ENCODE measurements around the gene PMEPA1.

Gene PMEPA1

DNA sequence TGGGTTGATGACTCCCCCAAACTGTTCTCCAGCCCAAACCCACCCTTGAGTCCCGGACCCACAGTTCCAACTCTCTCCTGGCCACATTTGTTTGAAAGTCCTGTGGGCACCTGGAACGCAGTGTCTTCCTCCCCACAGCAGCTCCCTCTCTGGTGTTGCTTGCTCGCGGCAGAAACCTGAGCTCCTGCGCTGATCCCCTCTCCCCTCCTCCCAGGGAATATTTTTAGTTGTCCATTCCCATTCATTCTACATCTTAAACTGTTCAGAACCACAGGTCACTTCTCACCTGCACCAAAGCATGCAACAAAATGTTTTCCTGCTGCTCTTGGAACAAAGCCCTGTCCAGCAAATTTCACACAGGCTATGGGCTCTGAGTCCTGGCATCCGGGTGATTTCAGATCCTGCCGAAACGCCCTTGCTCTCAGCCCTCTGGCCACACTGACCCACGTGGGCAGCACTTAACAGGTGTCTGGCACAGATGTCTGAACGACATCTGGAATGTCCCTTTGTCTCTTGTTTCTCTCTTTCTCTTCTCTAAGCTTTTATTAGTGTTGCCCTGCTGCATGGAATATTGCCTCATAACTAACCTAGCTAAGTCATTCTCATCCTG is 27.0 kb upstream of the PMEPA1 start:
- no peak for DNase-seq

DNA sequence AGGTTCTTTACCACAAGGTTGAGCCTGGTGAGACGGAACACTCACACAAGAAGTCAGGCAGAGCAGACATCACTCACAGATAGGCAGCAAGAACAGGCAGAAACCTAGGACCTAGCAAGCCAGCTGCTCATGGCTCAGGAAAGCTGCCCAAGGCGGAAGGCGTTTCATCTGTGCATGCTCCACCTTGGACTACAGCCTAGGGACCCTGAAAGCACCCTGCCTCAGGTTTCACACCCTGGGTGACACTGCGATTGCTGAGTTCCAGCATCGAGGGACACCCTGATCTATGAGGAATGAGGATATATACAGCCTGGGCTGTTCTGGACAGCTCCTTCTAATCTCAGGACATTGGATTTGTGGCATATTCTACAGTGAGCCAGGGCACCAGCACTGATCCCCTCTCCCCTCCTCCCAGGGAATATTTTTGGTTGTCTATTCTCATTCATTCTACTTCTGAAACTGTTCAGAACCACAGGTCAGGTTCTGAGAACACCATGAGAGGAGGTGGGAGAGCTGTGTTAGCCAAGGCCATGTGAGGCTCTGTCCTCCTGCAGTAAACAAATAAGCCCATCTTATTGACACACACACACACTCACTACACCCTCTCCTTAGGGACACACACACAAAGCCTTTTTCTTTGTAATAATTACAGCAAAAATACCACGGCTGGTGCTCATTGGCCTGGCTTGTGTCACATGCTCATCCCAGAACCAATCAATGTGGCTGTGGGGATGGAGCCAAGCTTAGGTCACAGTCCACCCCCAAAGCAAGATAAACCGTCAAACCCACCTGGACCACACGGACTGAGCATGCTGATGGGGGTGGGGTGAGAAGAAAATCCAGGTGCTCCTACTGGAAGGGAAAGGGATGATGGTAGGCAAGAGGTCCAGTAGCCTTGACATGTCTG is 26.3 kb upstream of the PMEPA1 start:
- DNase-seq: no peak

DNA sequence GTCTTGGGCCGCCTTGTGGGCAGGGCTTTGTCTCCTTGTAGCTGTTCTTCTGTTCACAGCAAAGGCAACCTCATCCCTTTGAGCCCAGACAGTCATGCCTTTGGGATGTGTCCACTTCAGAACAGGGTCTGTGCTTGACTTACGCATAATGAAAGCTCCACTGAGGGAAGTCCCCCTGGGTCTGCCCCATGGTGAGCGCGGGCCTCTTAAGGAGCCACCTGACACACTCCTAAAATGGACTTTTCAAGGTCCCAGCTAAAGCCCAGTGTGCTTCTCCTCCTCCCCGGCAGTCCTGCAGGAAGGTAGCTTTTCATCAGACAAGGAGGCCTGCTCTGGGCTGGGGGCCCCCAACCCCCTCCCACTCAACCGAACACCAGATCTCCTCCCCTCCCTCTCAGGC is 24.9 kb upstream of the PMEPA1 start:
- DNase-seq: no peak

DNA sequence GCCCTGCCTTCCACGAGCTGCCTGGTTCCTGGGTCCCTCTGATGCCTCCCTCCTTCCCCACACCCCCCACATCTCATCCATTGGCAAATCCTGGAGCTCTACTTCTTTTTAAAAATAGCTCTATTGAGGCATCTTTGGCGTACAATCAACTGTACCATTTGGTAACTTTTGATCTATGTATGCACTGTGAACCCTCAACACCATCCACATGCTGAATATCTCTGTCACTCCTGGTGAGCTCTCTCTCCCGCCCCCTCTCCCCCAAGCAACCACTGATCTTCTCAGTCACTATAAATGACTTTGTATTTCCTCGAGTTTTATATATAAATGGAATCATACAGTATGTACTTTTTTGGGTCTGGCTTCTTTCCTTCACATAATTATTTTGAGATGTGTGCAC is 22.4 kb upstream of the PMEPA1 start:
- no peak for DNase-seq

DNA sequence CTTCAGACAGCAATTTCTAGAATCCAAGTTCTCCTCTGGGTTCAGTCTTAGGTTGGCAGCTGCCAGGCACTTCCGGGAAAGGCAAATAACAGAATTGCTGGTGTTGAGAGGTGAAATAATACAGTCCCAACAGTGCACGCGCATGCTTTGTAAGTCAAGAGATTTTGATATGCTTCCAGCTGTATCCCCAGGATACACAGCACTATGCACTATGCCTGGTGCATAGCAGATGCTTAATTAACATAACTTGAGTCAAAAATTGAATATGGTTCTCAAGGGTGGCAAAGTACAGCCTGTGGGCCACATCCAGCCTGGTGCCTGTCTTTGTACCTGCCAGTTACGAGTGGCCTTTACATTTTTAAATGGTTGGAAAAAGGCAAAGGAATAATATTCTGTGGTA is 18.9 kb upstream of the PMEPA1 start:
- no peak for DNase-seq

DNA sequence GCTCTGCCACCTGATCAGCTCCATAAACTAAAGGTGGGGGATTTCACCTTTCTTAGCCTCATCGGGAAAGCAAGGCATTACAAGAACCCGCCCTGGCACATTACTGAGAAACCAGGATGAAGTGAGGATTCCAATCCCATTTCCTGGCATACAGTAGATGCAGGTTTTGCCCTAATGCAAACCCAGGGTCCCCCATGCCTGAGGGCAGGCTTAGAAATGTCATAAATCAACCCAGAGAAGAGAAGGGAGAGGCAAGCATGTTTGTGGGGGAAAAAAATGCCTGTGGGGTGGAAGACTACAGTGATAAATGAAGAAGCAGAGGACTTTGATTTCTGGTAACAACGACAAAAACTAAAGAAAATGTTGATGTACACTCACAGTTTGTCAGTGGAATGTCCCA is 18.0 kb upstream of the PMEPA1 start:
- DNase-seq: no peak

DNA sequence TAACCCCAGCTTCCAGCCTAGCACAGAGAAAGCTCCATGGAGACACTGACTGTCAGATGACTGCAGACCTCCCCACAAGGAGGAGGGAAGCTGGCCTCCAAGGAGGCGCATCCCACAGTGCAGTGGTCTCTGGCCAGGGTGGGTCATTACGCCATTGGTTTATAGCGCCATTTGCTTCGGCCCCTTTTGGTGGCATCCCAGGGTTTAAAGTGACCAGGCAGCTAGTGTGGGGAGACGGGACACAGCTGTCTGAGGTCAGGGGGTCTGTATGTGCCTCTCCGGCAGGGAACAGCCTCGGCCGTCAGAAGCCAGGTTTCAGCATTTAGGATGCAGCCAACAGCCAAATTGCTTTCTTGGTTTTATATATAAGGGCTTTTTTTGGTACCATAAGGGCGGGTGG is 15.8 kb upstream of the PMEPA1 start:
- no peak for DNase-seq

DNA sequence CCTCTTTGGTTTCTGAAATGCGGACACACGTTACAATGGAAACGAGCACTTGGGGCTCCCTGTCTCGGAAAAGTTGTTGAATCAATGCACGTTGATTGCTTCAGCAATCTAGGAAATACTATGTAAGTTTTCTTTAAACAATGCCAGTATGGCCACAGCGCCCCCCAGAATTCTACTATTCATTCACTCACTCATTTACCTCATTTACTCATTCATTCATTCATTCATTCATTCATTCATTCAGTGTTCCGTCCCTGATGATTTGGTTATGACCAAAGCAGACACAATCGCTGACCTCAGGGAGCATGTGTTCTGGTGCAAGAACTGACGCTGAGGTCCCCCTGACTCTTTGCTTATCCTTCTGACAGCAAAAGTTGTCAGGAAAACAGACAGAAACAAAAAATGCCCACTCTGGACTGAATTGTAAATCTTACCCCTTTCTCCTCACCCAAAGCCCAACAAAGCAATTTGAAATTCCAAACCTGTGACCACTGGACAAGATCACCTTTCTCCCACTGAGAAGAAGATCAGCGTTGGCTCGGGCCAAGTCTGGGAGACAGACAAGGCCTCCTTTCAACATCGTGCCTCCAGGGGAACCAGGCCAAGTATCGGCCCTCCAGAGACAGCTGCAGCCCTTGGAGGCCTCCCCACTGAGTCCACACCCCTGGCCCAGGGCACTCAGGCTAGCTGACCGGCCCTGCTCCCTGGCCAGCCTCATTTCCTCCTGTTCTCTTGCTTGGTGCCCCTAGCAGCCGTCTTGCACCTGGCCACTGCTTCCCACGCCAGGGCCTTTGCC is 15.0 kb upstream of the PMEPA1 start:
- DNase-seq: no peak

DNA sequence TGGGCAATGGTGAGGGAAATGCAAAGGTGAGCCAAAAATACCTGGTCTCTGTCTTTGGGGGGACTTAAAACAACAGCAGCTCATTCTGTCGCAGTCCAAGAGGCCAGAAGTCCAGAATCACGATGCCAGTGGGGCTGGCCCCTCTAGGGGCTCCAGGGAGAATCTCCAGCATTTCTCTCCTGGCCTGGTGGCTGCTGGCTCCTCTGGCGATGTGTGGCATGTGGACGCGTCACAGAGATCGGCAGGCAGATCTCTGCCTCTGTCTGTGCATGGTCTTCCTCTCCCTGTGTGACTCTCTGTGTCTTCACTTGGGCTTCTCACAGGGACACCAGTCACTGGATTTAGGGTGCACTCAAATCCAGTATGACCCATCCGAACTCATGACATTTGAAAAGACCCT is 14.0 kb upstream of the PMEPA1 start:
- no peak for DNase-seq

DNA sequence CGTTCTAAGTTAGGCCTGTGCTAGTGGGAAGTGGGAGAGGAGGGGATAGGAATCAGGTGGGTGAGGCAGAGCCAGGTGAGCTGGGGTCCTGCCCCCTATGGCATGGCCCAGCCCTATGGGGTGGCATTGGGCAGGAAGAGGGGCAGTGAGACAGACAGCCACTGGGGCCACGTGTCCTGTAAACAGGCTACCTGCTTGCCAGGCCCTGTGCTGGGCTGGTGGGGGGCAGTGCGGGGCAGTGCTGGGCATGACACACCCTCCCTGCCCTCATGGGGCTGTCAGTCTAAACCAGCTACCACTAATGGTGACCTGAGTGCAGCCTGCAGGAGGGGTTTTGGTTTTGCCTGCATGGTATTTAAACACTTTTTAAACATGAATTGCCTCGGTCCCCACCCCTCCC is 10.1 kb upstream of the PMEPA1 start:
- DNase-seq: no peak

DNA sequence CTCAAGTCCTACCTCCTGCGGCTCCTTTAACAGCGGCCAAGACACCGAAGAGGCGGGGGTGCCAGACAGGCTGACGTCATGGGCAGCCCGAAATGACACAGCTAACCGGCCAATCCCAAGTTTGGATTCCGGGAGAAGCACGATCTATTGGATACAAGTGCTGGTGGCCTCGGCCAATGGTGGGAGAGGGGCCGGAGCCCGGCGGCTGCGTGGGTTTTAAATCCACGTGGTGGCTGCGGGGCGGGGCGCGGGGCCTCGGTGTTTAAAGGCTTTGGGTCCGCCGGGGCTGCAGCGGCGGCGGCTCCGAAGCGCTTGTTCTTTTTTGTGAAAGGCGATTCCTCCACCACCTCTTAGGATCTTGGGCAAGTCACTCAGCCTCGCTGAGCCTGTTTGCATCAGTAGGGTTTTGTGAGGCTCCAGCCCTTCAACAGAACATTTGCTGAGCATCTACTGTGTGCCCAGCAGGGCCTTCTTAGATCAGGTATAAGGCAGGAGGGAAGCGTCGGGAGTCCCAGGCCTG is 8.7 kb upstream of the PMEPA1 start:
- DNase-seq: peak; percentile 98

DNA sequence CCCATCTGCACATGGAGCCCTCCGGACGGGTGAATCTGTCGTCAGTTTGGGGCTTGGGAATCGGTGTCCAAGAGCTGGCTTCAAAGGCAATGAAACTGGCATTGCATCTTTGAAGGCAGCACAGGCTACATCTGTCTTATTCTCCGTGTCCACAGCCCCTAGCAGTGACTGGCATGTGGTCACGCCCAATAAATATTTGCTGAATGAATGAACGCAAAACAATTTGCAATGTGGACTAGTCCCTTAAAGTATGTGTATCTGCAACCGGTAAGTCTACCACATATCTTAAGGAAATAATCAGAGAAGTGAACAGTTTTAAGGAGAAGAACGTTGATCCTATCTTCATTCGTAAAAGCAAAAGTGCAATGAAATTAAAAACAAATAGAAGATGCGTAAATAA is 8.0 kb upstream of the PMEPA1 start:
- DNase-seq: peak; percentile 59

DNA sequence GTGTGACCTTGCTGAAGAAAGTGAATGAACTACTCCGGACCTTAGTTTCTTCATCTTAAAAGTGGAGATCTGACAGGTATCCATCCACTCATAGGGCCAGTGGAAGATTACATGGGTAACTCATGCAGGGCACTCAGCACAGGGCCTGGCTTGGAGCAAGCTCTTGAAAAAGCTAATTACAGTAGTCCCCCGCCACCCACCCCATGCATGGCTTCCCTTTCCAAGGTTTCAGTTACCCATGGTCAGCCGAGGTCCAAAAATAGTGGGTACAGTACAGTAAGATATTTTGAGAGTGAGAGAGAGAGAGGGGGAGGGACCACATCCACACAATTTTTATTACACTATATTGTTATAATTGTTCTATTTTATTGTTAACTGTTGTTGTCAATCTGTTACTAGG is 7.1 kb upstream of the PMEPA1 start:
- DNase-seq: no peak

DNA sequence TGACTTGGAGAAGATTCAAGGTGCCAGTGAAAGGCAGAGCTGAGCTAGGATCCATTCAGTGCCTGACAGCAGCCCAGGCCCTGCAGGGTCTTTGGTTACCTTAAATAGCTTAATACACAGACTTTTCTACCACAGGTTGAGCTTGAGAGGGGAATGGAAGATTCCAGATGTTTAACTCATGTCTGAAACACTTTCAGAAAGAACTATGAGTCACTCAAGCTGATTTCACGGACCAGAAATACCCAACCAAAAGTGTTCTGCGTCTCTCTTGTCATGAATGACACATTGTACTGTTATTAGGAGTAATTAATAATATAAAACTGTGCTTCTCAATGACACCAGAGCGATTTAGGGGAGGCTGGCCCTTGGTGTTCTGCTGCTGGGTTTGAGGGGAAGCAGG is 6.4 kb upstream of the PMEPA1 start:
- peak; percentile 74 for DNase-seq

DNA sequence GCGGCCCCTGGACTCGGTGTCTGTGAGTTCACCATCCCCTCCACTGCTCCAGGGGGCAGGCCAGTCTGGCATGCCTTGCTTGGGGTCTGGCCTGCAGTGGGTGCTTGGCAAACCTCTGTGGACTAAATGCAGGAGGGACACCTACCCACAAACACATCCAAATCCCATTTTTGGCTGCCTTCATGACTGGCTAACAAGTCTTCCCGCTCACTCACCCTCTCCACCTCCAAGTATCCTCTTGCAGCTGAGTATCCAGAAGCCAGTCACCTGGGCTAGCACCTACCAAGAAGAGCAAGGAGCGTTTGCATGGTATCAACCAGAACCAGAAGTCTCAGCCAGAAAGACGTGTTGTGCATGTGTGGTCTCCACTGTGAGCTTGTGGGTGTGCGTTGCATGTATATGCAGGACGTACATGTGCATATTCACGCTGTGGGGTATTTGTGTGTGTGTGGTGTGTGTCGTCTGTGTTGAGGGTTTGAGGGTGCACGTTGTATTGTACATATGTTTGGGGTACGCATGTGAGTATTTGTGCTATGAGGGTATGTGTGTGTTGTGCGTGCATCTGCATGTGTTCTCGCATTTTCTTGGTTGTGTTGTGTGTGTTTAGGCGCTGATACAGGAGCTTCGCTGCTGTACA is 5.6 kb upstream of the PMEPA1 start:
- DNase-seq: no peak

DNA sequence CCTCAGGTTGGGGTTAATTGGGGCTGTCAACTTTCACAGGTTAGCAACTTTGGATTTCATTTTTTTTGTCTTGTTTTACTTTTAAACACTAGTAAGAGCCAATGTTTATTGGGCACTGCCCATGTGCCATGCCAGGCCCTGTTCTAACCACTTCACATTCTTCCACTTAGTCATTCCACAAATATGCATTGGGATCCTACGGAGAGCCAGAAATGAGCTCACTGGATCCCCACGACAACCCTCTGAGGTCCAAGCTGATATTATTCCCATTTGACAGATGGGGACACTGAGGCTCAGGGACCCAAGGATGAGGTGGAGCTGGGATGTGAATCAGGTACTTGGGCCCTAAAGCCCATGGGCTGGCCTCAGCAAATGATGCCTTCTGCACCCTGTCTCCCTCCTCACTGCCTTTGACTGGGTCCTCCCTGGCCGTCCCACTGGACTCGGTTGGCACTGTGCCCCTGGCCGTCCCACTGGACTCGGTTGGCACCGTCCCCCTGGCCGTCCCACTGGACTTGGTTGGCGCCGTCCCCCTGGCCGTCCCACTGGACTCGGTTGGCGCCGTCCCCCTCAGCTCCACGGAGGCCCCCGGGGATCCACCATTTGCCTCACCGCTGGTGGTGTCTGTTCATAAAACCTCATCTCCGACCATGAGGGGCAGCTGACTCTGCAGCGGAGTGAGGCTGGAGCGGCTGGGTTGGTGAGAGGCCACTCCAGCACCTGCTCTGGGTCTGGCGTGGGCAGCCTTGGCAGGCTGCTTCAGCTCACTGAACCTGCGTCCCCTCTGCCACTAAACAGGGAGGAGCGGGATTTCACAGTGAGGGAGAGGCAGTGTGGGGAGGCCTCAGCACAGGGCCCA is 4.8 kb upstream of the PMEPA1 start:
- DNase-seq: peak; percentile 85

DNA sequence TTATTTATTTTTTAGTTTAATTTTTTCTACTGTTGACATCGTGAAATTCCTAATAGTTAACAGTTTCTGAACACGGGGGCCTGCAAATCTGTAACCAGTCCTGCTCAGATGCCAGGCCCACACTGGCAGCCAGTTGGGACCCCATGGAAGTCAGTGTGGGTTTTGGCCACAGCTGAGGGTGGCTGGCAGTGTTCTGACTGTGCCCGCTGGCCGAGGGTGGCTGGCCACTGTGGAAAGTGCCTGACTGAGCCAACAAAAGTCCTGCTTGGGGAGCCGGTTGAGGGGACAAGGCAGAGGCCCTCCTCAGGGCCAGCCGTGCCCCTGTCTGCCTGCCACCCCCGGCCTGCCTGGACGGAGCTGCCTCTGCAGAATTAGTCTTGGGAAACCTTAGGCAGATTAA is 4.1 kb upstream of the PMEPA1 start:
- no peak for DNase-seq

DNA sequence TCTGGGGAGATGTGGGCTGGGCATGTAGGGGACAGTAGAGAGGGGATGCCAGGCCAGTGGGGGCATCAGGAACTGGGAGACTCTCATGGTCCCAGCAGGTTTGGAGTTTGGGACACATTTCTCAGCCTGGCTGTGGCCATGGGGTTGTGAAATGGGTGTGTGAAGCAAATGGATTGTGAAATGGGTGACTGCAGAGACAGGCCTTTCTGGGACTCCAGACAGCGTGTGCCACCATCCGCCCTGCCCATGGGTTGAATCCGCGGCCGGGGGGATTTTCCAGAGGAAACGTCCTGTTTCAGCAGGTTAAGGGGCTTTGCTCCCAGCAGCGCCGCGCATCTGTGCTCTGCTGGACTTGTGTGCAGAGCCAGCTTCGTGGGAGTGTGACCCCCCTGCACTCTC is 3.7 kb upstream of the PMEPA1 start:
- no peak for DNase-seq

DNA sequence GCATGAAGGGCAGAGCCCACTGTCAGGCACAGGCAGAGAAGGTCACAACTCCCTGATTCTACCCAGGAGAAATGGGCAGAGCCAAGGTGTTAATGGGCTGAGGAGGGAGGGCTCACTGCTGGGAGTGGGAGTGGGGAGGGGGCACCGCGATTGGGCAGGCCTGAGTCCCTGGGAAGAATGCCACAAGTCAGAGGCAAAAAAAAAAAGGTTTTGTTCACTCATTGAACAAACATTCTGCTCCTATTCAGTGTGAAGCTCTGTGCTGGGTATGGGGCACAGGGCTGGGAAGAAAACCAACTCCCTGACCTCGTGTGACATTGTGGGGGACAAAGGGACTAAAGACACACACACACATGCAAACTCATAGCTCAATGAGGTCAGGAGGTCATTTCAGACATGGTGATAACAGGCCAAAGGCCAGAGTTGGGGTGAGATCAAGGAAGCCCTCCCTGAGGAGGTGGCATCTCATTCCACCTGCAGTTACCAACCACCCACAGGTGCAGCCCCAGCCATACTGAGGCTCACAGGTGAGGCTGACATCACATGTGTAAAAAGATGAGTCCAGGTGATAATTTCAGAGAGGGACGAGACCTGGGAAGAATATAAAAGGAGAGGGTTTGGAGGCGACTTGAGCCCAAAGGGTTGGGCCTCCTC is 3.2 kb upstream of the PMEPA1 start:
- no peak for DNase-seq

DNA sequence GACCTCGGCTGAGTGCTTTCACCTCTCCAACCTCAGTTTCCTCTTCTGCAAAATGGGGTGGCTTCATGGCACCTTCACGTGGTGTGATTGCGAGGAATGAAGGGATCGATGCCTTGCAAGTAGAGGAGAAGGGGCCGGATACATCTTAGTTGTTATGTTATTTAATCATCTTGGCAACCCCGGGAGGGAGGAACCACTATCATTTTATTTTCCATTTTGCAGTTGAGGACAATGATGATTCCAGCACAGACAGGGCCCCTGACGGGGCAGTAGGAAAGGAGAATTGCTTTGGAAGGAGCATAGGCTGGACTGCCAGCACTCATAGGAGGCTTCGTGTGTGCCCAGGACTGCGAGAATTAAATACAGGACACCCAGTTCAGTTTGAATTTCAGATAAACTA is 2.5 kb upstream of the PMEPA1 start:
- DNase-seq: no peak

DNA sequence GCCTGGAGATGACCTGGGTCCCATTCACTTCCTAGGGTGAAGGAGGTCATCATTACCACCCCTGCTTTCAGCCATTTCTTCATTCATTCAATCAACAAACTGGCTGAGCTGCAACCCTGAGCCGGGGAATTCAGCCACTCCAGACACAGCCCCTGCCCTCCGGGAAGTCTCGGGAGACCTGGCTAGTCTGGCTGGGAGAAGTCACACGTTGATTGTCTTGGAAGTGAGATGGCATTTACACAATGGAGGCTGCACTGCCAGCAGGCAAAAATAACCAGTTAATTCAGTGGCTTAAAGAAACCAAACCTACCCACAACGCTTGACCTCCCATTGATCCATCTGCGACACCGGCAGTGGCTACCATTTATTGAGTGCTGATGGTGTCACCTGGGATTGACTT is 2.0 kb upstream of the PMEPA1 start:
- no peak for DNase-seq

Data from fibroblast of skin of back (primary cell).